A673 (cell line): ENCODE results near the gene HEATR1. TPM values are rescaled to one million over a fixed set of nuclear protein-coding genes. Genes with fewer than 3 reads are reported as not detected.
"Not testable (repeated sequence)": the region's sequence is repeated elsewhere in the genome, so short reads cannot be mapped to it uniquely, and the experiment has no call there.

ENCODE experiments used
- BruUV-seq: library from RNA; stranded (reverse); fragments of 400-500 nt; replicated peaks from 2 replicates; lab custom pipeline; 2021; lab: Mats Ljungman, UMichigan
- CTCF ChIA-PET: fragments of 300-600 bp; sonication (Branson Sonifier 250); formaldehyde crosslinking; loops from one replicate; lab custom pipeline; 2022; ENCODE audit warnings: antibody characterized with exemption; lab: Charles Lee
- POLR2A ChIA-PET: fragments of 300-600 bp; sonication (Branson Sonifier 250); formaldehyde crosslinking; loops from one replicate; lab custom pipeline; 2022; ENCODE audit warnings: antibody characterized with exemption; ENCODE audit not compliant: low non-redundant PET; lab: Charles Lee
- DNase-seq: peaks from one replicate; pipeline ENCODE4 v3.0.0-alpha.2; 2015; ENCODE audit warnings: low spot score
- H3K27ac ChIP-seq: fragments of 200-600 bp; sonication (generic); 2 replicates; pipeline ENCODE4 v1.5.1; 2016; ENCODE audit warnings: mixed run types, low read depth, mild to moderate bottlenecking, mixed read lengths, antibody characterized with exemption, low read length; ENCODE audit not compliant: poor library complexity, severe bottlenecking
- H3K27me3 ChIP-seq: fragments of 200-600 bp; sonication (generic); replicated peaks from 2 replicates; pipeline ENCODE4 v1.6.1; 2017; ENCODE audit warnings: mixed run types, low read depth, mild to moderate bottlenecking, mixed read lengths, antibody characterized with exemption, low read length; ENCODE audit not compliant: insufficient read depth, poor library complexity
- H3K36me3 ChIP-seq: fragments of 200-600 bp; sonication (generic); 2 replicates; pipeline ENCODE4 v1.6.1; 2016; ENCODE audit warnings: mixed run types, mild to moderate bottlenecking, mixed read lengths, antibody characterized with exemption, low read length; ENCODE audit not compliant: insufficient read depth, poor library complexity, severe bottlenecking
- H3K4me1 ChIP-seq: fragments of 200-600 bp; sonication (generic); 2 replicates; pipeline ENCODE4 v1.6.1; 2017; ENCODE audit warnings: mixed run types, mild to moderate bottlenecking, mixed read lengths, antibody characterized with exemption, low read length; ENCODE audit not compliant: insufficient read depth, poor library complexity, severe bottlenecking
- H3K4me3 ChIP-seq: fragments of 200-600 bp; sonication (generic); 2 replicates; pipeline ENCODE4 v1.5.1; 2016; ENCODE audit warnings: low read depth, mixed run types, mild to moderate bottlenecking, mixed read lengths, low read length; ENCODE audit not compliant: poor library complexity, severe bottlenecking
- H3K9me3 ChIP-seq: fragments of 200-600 bp; sonication (generic); 2 replicates; pipeline ENCODE4 v1.6.1; 2016; ENCODE audit warnings: mixed run types, low read depth, mild to moderate bottlenecking, mixed read lengths, antibody characterized with exemption, low read length; ENCODE audit not compliant: poor library complexity, severe bottlenecking
- EZH2 ChIP-seq: fragments of 200-600 bp; sonication (generic); IDR thresholded peaks from 2 replicates; pipeline ENCODE4 v1.6.1; 2017; ENCODE audit warnings: borderline replicate concordance, low read depth, mild to moderate bottlenecking, mixed read lengths, antibody characterized with exemption, low read length; ENCODE audit not compliant: poor library complexity, severe bottlenecking
- intact Hi-C: fragments of 100-400 bp; cut with micrococcal nuclease; formaldehyde crosslinking; loops from one replicate; pipeline ENCODE4 v1.10.0; 2022; ENCODE audit not compliant: unreplicated experiment
- total RNA-seq: library from RNA; stranded (reverse); gene quantifications from 2 replicates; pipeline ENCODE4 v1.2.3, GENCODE V29; 2021
- TF ChIP-seq, protein P1 (sequence below): fragments of 300-800, 200-600 bp; sonication (generic); conservative IDR thresholded peaks from 2 replicates; pipeline ENCODE4 v1.5.1; 2017; ENCODE audit warnings: low read depth, mild to moderate bottlenecking, antibody characterized with exemption, low read length, moderate library complexity, mixed read lengths

HEATR1 gene
- total RNA-seq, 1 experiment from 2014 or later: 59.7 TPM

DNA sequence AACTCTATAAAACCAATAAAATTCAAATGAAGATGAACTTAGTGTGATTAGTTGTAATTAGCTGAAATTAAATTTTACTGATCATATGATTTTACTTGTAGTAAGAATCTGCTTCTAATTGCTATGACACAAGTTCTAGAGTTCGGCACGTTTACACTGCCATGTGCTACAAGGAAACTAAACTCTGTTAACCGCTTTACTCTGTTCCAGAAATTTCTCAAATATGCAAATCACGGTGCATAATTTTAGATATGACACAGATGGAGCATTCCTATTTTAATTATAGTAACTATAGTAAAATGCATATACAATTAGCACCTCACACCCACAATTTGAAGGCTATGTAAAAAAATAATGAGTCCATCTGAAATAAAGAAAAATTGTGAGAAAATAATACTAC is 14.8 kb downstream of the HEATR1 start:
- Histone ChIP-seq H3K27me3 (no peaks in the 10 kb centered on the region), H3K9me3 (no peaks in the 10 kb centered on the region), H3K4me1 (no peaks in the 10 kb centered on the region), H3K4me3 (no peak overlapping the region), H3K36me3 (peaks cover 63% of the 10 kb centered on the region), H3K27ac (no peak overlapping the region)
- POLR2A ChIA-PET: no interaction called here
- CTCF ChIA-PET: no interaction called here
- intact Hi-C loops: no loop called here
- no peak for DNase-seq
- BruUV-seq: no TSS peak
- TF ChIP-seq EZH2: no peak
- TF ChIP-seq, protein P1, sequence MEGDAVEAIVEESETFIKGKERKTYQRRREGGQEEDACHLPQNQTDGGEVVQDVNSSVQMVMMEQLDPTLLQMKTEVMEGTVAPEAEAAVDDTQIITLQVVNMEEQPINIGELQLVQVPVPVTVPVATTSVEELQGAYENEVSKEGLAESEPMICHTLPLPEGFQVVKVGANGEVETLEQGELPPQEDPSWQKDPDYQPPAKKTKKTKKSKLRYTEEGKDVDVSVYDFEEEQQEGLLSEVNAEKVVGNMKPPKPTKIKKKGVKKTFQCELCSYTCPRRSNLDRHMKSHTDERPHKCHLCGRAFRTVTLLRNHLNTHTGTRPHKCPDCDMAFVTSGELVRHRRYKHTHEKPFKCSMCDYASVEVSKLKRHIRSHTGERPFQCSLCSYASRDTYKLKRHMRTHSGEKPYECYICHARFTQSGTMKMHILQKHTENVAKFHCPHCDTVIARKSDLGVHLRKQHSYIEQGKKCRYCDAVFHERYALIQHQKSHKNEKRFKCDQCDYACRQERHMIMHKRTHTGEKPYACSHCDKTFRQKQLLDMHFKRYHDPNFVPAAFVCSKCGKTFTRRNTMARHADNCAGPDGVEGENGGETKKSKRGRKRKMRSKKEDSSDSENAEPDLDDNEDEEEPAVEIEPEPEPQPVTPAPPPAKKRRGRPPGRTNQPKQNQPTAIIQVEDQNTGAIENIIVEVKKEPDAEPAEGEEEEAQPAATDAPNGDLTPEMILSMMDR: no peak

DNA sequence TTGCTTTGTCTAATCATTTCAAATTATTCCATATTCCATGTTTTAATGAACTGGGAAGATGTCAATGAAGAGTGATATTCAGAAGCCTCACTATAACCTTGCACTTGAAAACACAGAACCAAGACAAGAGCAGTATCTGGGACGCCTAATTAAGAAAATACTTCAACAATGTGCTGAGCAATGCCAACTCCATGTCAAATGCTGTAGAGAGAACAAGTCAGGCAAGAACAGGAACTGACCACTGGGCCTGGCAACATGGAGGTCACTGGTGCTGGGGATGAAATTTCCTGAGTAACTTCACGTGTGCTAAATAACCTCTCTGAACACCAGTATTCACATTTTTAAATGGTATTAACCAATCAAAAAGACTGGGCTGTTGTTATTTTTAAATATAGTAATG is 22.8 kb downstream of the HEATR1 start:
- H3K27me3 ChIP-seq: no peaks in the 10 kb centered on the region
- CTCF ChIA-PET: no interaction called here
- no peak overlapping the region for H3K4me3 ChIP-seq
- TF ChIP-seq EZH2: no peak
- TF ChIP-seq, protein P1: no peak
- BruUV-seq: no TSS peak
- H3K9me3 ChIP-seq: no peaks in the 10 kb centered on the region
- intact Hi-C loops: no loop called here
- no peak for DNase-seq
- no peak overlapping the region for H3K27ac ChIP-seq
- H3K36me3 ChIP-seq: peaks cover 30% of the 10 kb centered on the region
- POLR2A ChIA-PET: no interaction called here
- H3K4me1 ChIP-seq: no peaks in the 10 kb centered on the region

DNA sequence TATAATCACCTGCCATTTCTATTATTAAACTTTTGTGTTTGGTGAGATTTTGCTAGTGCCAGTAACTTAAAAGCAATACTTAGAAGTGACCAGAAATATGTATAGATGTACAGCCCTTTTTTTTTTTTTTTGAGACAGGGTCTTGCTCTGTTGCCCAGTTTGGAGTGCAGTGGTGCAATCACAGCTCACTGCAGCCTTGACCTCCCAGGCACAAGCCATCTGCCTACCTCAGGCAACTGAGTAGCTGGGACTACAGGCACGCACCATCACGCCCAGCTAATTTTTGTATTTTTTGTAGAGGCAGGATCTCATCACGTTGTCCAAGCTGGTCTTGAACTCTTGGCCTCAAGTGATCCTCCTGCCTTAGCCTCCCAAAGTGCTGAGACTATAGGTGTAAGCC is 23.9 kb downstream of the HEATR1 start:
- peaks cover 28% of the 10 kb centered on the region for H3K36me3 ChIP-seq
- H3K27ac ChIP-seq, H3K9me3 ChIP-seq, DNase-seq, CTCF ChIA-PET, intact Hi-C loops, POLR2A ChIA-PET, H3K27me3 ChIP-seq, BruUV-seq, H3K4me1 ChIP-seq, H3K4me3 ChIP-seq: not testable (repeated sequence)

DNA sequence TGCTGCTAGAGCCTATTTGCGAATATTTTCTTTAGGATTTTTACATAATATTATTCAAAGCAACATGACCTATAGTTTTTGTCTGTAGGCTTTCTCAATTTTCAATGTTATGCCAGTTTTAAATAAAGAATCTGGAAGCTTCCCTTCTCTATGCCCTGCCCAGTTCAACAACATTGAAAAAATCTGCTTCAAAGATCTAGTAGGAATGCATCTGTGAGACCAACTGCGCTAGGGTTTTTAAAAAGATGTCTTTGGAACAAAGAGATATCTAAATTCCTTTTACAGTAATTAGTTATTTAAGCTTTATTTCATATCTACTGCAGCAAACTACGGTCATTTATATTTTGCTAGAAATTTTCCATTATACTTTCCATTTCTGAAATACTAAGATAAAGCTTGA is 25.7 kb downstream of the HEATR1 start:
- no TSS peak for BruUV-seq
- Histone ChIP-seq H3K9me3 (no peaks in the 10 kb centered on the region), H3K27me3 (no peaks in the 10 kb centered on the region), H3K36me3 (peaks cover 20% of the 10 kb centered on the region), H3K4me1 (no peaks in the 10 kb centered on the region), H3K4me3 (no peak overlapping the region), H3K27ac (no peak overlapping the region)
- CTCF ChIA-PET: no interaction called here
- POLR2A ChIA-PET: no interaction called here
- TF ChIP-seq, protein P1: no peak
- no peak for TF ChIP-seq EZH2
- no peak for DNase-seq
- intact Hi-C loops: no loop called here

DNA sequence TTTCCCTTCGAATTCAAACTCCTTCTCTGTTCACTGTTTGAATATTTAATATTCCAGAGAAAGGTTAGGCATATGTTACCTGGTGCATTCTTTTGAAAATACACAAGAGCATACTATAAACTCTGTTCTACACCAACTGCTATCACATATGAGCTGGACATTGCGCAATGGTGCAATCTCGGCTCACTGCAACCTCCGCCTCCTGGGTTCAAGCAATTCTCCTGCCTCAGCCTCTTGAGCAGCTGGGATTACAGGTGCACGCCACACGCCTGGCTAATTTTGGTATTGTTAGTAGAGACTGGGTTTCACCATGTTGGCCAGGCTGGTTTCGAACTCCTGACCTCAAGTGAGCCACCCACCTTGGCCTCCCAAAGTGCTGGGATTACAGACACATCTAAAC is 27.3 kb downstream of the HEATR1 start:
- H3K4me3 ChIP-seq, H3K27me3 ChIP-seq, H3K9me3 ChIP-seq, H3K27ac ChIP-seq, BruUV-seq, POLR2A ChIA-PET, intact Hi-C loops, DNase-seq, CTCF ChIA-PET, H3K4me1 ChIP-seq: not testable (repeated sequence)
- H3K36me3 ChIP-seq: peaks cover 30% of the 10 kb centered on the region
